Type B pancreatic cell (in vitro differentiated cells): ENCODE measurements around the gene PIGP. TPM values are rescaled to one million over a fixed set of nuclear protein-coding genes. Genes with fewer than 3 reads are reported as not detected.

ENCODE experiments used
- DNase-seq: peaks from one replicate; pipeline ENCODE4 v3.0.0; 2021; ENCODE audit warnings: mixed read lengths; ENCODE audit not compliant: unreplicated experiment; ENCODE audit errors: extremely low spot score
- H3K27ac Mint-ChIP-seq: 2 replicates; pipeline ENCODE4 v1.8.0; 2021; ENCODE audit warnings: mild to moderate bottlenecking, mixed read lengths
- H3K27me3 Mint-ChIP-seq: 2 replicates; pipeline ENCODE4 v1.8.0; 2021; ENCODE audit warnings: mixed read lengths
- H3K36me3 Mint-ChIP-seq: 2 replicates; pipeline ENCODE4 v1.8.0; 2021; ENCODE audit warnings: mixed read lengths
- H3K4me1 Mint-ChIP-seq: one replicate; pipeline ENCODE4 v1.8.0; 2021; ENCODE audit warnings: mixed read lengths; ENCODE audit not compliant: unreplicated experiment
- H3K4me3 Mint-ChIP-seq: 2 replicates; pipeline ENCODE4 v1.8.0; 2021; ENCODE audit warnings: mild to moderate bottlenecking, mixed read lengths
- H3K9me3 Mint-ChIP-seq: 2 replicates; pipeline ENCODE4 v1.8.0; 2021; ENCODE audit warnings: mixed read lengths
- CTCF ChIP-seq: fragments of 200-600 bp; sonication (generic); conservative IDR thresholded peaks from 2 replicates; pipeline ENCODE4 v1.5.0; 2021; ENCODE audit warnings: antibody characterized with exemption, mild to moderate bottlenecking
- total RNA-seq: library from RNA; stranded (reverse); gene quantifications from 2 replicates; pipeline ENCODE4 v1.2.1, GENCODE V29; 2021; ENCODE audit warnings: low replicate concordance

PIGP gene
- total RNA-seq, 1 donor from 2014 or later, result 18.8 TPM

DNA sequence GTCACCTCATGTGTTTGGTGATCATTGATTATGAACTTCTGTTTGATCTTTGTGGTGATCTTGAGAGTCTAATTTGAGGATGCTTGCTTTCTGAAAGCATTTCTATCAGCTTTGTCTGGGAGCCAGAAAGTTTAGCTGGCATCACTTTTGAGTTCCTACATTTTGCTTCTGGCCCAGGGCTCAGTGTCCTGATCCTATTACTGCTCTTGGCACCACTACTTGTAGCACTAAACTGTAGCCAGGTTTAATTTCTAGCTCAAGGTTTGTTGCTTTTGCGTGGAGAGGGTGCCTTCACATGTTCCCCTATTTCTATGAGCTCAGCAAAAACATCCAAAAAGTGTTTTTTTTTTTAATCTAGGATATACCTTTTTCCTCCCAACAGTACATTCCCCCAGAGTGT, 9.5 kb upstream of the PIGP start:
- Mint-ChIP-seq H3K27me3 (no peaks in the 10 kb centered on the region), H3K9me3 (peaks cover 5% of the 10 kb centered on the region), H3K4me3 (no peak overlapping the region), H3K36me3 (peaks cover 11% of the 10 kb centered on the region), H3K27ac (no peak overlapping the region), H3K4me1 (peaks cover 11% of the 10 kb centered on the region)
- DNase-seq, result no peak
- no peak for TF ChIP-seq CTCF

GRCh38 chr21:37079211-37079824, 6.4 kb upstream of the PIGP start:
- no peak overlapping the region for H3K4me3 Mint-ChIP-seq
- peaks cover 5% of the 10 kb centered on the region for H3K9me3 Mint-ChIP-seq
- H3K36me3 Mint-ChIP-seq, result peaks cover 14% of the 10 kb centered on the region
- no peaks in the 10 kb centered on the region for H3K27me3 Mint-ChIP-seq
- peaks cover 22% of the 10 kb centered on the region for H3K4me1 Mint-ChIP-seq
- peak; percentile 37 for TF ChIP-seq CTCF
- no peak overlapping the region for H3K27ac Mint-ChIP-seq
- no peak for DNase-seq

DNA sequence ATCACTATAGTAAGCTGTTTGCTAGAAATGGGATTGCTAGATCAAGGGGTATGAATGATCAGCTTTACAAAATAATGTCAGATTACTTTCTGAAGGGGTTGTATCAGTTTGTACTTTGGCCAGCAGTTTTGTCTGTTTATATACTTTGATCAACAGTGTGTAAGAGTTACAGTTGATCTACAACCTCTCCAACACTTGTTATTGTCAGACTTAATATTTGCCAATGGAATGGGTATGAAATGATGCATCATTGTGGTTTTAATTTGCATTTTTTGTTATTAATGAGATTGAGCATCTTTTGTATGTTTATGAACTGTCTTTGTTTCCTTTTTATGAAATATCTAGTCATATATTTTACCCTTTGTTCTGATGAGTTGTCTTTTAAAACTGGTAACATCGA, 4.5 kb upstream of the PIGP start:
- no peak for TF ChIP-seq CTCF
- H3K27me3 Mint-ChIP-seq, result no peaks in the 10 kb centered on the region
- H3K9me3 Mint-ChIP-seq, result peaks cover 5% of the 10 kb centered on the region
- no peak overlapping the region for H3K4me3 Mint-ChIP-seq
- peaks cover 18% of the 10 kb centered on the region for H3K4me1 Mint-ChIP-seq
- peaks cover 9% of the 10 kb centered on the region for H3K36me3 Mint-ChIP-seq
- H3K27ac Mint-ChIP-seq, result no peak overlapping the region
- DNase-seq, result no peak

DNA sequence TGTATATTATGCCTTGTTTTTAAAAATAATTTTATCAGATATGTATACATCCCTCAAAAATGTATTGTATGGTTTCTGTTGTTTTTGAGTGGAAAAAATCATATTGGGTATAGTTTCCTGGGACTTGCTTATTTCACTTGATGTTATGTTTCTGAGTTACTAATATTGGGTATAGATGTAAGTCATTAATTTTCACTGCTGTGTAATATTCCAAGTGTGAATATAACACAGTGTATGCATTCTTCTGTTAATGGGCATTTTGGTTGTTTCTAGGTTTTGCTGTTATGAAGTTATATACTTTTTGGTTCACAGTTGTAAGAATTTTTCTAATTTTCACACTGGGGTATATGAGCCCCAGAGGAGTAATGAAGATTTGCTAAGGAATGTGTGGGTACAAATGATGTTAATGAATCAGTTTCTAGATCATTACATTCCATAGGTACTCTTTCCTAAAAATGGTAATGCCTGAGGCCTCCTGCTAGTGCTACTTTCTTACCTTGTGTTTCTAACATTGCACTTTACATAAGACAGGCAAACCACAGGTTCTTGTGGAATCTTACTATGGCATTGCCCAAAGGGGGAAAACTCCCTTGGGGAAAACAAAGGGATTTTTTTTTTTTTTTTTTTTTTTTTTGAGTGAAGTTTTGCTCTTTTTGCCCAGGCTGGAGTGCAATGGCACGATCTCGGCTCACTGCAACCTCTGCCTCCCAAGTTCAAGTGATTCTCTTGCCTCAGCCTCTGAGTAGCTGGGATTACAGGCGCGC, 3.4 kb upstream of the PIGP start:
- Mint-ChIP-seq H3K36me3 (peaks cover 9% of the 10 kb centered on the region), H3K9me3 (peaks cover 5% of the 10 kb centered on the region), H3K27ac (no peak overlapping the region), H3K4me1 (peaks cover 27% of the 10 kb centered on the region), H3K27me3 (no peaks in the 10 kb centered on the region), H3K4me3 (no peak overlapping the region)
- TF ChIP-seq CTCF, result no peak
- no peak for DNase-seq

- no peak for TF ChIP-seq CTCF
- Mint-ChIP-seq H3K27ac (peak overlapping the region; percentile 98), H3K9me3 (peaks cover 5% of the 10 kb centered on the region), H3K4me1 (peaks cover 35% of the 10 kb centered on the region), H3K36me3 (peaks cover 12% of the 10 kb centered on the region), H3K4me3 (peak overlapping the region; percentile 98), H3K27me3 (no peaks in the 10 kb centered on the region)
- DNase-seq, result no peak
Measured at GRCh38 chr21:37075214-37075770, 2.4 kb upstream of the PIGP start.
